SK-N-SH treated with all-trans-retinoic acid at 6 μM for 48 hours (cell line): ENCODE data around the gene RGPD8.

Experiments
- ARNTL ChIP-seq: fragments of 450-650 bp; formaldehyde crosslinking; IDR thresholded peaks from 2 replicates; pipeline ENCODE4 v1.5.0; 2020; ENCODE audit warnings: low read depth, mild to moderate bottlenecking, moderate library complexity, borderline replicate concordance
- BACH2 ChIP-seq: fragments of 250-450 bp; sonication (Bioruptor Pico); IDR thresholded peaks from 2 replicates; pipeline ENCODE4 v1.9.0; 2021; ENCODE audit warnings: mild to moderate bottlenecking, borderline replicate concordance
- ESRRG ChIP-seq: fragments of 250-450 bp; sonication (Bioruptor Pico); IDR thresholded peaks from 2 replicates; pipeline ENCODE4 v1.6.1; 2021; ENCODE audit warnings: mild to moderate bottlenecking
- GLIS3 ChIP-seq: fragments of 250-450 bp; sonication (Bioruptor Pico); IDR thresholded peaks from 2 replicates; pipeline ENCODE4 v1.5.0; 2020; ENCODE audit warnings: mild to moderate bottlenecking, moderate library complexity
- OSR1 ChIP-seq: fragments of 250-450 bp; sonication (Bioruptor Pico); IDR thresholded peaks from 2 replicates; pipeline ENCODE4 v1.8.0; 2022; ENCODE audit warnings: moderate library complexity, mild to moderate bottlenecking, inconsistent platforms
- RARB ChIP-seq: fragments of 250-450 bp; sonication (Bioruptor Pico); IDR thresholded peaks from 2 replicates; pipeline ENCODE4 v1.8.0; 2021; ENCODE audit warnings: mild to moderate bottlenecking, moderate library complexity
- SNAI2 ChIP-seq: fragments of 250-450 bp; sonication (Bioruptor Pico); IDR thresholded peaks from 2 replicates; pipeline ENCODE4 v1.5.0; 2020; ENCODE audit warnings: mild to moderate bottlenecking, moderate library complexity
- ZFP3 ChIP-seq: fragments of 250-450 bp; sonication (Bioruptor Pico); IDR thresholded peaks from 2 replicates; pipeline ENCODE4 v1.5.0; 2020; ENCODE audit warnings: mild to moderate bottlenecking, moderate library complexity
- ZFP30 ChIP-seq: fragments of 450-650 bp; formaldehyde crosslinking; IDR thresholded peaks from 2 replicates; pipeline ENCODE4 v1.5.0; 2022; ENCODE audit warnings: mild to moderate bottlenecking, moderate library complexity
- ZNF565 ChIP-seq: fragments of 450-650 bp; formaldehyde crosslinking; conservative IDR thresholded peaks from 2 replicates; pipeline ENCODE4 v1.5.0; 2020; ENCODE audit warnings: low read depth, mild to moderate bottlenecking, moderate library complexity
- TF ChIP-seq, protein P1 (sequence below): fragments of 250-450 bp; sonication (Bioruptor Pico); IDR thresholded peaks from 2 replicates; pipeline ENCODE4 v1.8.0; 2020; ENCODE audit warnings: mild to moderate bottlenecking, moderate library complexity, borderline replicate concordance
- TF ChIP-seq, protein P2 (sequence below): fragments of 250-450 bp; sonication (Bioruptor Pico); IDR thresholded peaks from 2 replicates; pipeline ENCODE4 v1.5.1; 2021; ENCODE audit warnings: mild to moderate bottlenecking, moderate library complexity
- TF ChIP-seq, protein P3 (sequence below): fragments of 250-450 bp; sonication (Bioruptor Pico); IDR thresholded peaks from 2 replicates; pipeline ENCODE4 v1.5.0; 2020; ENCODE audit warnings: mild to moderate bottlenecking, moderate library complexity

DNA sequence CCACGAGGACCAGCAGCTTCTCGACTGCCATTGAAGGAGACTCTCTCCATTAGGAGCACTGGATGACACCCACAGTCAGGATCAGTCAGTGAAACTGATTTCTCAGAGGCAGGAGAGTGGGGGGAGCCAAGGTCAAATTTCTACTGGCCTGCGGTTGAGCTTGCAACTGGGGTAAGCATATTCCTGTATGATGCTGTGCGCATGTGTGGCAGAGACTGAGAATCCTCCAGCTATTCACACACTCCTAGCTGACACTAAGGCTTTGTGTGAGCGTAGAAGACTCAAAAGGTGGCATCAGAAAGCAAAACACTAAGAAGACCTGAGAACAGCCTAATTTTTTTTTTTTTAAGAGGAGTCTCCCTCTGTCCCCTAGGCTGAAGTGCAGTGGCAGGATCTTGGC is 28.7 kb upstream of the RGPD8 start:
- TF ChIP-seq, protein P1, sequence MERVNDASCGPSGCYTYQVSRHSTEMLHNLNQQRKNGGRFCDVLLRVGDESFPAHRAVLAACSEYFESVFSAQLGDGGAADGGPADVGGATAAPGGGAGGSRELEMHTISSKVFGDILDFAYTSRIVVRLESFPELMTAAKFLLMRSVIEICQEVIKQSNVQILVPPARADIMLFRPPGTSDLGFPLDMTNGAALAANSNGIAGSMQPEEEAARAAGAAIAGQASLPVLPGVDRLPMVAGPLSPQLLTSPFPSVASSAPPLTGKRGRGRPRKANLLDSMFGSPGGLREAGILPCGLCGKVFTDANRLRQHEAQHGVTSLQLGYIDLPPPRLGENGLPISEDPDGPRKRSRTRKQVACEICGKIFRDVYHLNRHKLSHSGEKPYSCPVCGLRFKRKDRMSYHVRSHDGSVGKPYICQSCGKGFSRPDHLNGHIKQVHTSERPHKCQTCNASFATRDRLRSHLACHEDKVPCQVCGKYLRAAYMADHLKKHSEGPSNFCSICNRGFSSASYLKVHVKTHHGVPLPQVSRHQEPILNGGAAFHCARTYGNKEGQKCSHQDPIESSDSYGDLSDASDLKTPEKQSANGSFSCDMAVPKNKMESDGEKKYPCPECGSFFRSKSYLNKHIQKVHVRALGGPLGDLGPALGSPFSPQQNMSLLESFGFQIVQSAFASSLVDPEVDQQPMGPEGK (CRISPR knock-in tag), result no peak
- TF ChIP-seq GLIS3 (CRISPR knock-in tag), result no peak
- TF ChIP-seq ZFP30 (CRISPR knock-in tag), result no peak
- no peak for TF ChIP-seq ZFP3 (CRISPR knock-in tag)
- no peak for TF ChIP-seq RARB
- TF ChIP-seq, protein P2, sequence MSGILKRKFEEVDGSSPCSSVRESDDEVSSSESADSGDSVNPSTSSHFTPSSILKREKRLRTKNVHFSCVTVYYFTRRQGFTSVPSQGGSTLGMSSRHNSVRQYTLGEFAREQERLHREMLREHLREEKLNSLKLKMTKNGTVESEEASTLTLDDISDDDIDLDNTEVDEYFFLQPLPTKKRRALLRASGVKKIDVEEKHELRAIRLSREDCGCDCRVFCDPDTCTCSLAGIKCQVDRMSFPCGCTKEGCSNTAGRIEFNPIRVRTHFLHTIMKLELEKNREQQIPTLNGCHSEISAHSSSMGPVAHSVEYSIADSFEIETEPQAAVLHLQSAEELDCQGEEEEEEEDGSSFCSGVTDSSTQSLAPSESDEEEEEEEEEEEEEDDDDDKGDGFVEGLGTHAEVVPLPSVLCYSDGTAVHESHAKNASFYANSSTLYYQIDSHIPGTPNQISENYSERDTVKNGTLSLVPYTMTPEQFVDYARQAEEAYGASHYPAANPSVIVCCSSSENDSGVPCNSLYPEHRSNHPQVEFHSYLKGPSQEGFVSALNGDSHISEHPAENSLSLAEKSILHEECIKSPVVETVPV (CRISPR knock-in tag), result no peak
- TF ChIP-seq, protein P3, sequence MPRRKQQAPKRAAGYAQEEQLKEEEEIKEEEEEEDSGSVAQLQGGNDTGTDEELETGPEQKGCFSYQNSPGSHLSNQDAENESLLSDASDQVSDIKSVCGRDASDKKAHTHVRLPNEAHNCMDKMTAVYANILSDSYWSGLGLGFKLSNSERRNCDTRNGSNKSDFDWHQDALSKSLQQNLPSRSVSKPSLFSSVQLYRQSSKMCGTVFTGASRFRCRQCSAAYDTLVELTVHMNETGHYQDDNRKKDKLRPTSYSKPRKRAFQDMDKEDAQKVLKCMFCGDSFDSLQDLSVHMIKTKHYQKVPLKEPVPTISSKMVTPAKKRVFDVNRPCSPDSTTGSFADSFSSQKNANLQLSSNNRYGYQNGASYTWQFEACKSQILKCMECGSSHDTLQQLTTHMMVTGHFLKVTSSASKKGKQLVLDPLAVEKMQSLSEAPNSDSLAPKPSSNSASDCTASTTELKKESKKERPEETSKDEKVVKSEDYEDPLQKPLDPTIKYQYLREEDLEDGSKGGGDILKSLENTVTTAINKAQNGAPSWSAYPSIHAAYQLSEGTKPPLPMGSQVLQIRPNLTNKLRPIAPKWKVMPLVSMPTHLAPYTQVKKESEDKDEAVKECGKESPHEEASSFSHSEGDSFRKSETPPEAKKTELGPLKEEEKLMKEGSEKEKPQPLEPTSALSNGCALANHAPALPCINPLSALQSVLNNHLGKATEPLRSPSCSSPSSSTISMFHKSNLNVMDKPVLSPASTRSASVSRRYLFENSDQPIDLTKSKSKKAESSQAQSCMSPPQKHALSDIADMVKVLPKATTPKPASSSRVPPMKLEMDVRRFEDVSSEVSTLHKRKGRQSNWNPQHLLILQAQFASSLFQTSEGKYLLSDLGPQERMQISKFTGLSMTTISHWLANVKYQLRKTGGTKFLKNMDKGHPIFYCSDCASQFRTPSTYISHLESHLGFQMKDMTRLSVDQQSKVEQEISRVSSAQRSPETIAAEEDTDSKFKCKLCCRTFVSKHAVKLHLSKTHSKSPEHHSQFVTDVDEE (CRISPR knock-in tag), result no peak
- no peak for TF ChIP-seq BACH2 (CRISPR knock-in tag)
- TF ChIP-seq OSR1 (CRISPR knock-in tag), result no peak
- TF ChIP-seq ESRRG (CRISPR knock-in tag), result no peak
- no peak for TF ChIP-seq ARNTL
- TF ChIP-seq ZNF565 (CRISPR knock-in tag), result no peak
- no peak for TF ChIP-seq SNAI2 (CRISPR knock-in tag)
